WI38 (cell line): ENCODE data around the gene TRIM26.
A peak's percentile ranks its signal among the peaks of the same experiment; 100 is the strongest.
"Not testable (repeated sequence)": the region's sequence is repeated elsewhere in the genome, so short reads cannot be mapped to it uniquely, and the experiment has no call there.

Experiments used
- H3K4me3 ChIP-seq: 2 replicates; pipeline ENCODE4 v1.5.1; 2011; ENCODE audit warnings: low read depth, mild to moderate bottlenecking, control low read depth, low read length
- CTCF ChIP-seq: IDR thresholded peaks from 2 replicates; pipeline ENCODE4 v1.5.1; 2012; ENCODE audit warnings: low read depth, mild to moderate bottlenecking, control low read depth, low read length

TRIM26 gene

DNA sequence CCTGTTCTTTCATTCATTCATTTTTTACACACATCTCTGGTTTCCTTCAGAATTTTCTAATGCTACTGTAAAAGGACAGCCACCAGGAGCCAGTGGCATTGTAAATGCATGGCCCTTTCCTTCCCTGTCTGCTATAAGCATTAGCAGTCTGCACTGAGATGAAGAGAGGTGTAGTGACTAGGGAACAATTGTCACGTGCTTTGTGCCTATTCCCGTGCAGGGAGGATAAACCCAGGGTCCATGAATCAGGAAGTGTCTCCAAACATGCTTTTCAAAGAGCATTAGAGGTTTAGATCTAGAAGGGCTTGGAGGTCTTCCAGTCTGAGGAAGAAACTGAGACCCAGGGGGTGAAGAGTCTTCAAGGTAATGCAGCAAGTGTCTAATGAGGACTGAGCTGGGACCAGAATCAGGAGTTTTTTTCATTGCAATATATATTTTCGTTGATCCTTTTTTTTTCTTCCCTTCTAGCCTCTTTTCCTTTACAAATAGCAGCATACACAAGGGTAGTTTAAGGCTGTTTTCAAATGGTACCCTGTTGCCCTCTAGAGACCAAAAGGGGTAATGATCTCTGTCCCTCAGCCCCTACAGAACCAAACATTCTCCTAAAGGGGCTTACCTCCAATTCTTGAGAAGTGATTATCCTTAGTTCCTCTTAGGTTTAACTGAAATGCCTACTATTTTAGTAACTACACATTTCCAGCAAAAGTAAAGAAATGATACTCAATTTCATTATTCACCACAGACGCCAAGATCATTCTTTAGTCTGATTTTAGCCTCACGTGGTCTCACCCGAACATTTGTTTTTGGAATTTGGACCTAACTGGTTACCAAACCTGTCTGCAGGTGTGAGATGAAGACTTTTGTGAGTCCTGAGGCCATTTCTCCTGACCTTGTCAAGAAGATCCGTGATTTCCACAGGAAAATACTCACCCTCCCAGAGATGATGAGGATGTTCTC is 43.3 kb downstream of the TRIM26 start:
- peak; percentile 80 for TF ChIP-seq CTCF
- no peak overlapping the region for H3K4me3 ChIP-seq

GRCh38 chr6:30168741-30169140 is 44.5 kb downstream of the TRIM26 start:
- TF ChIP-seq CTCF: no peak
- no peak overlapping the region for H3K4me3 ChIP-seq

DNA sequence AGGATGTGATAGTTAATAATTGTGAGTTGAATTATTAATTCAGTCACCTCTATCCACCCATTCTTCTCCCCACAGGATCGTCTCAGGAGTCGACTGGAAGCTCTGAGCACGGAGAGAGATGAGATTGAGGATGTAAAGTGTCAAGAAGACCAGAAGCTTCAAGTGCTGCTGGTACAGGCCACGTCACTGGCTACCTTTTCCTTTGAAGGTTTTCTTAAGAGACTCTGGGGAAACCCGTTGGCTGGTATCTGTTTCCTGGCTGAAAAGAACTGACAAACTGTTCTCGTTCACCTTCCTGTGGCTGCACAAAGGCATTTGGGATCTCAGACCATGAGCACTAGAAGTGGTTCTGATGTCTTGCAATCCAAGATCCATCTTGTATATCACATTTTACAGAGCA is 46.1 kb downstream of the TRIM26 start:
- no peak overlapping the region for H3K4me3 ChIP-seq
- TF ChIP-seq CTCF: no peak

GRCh38 chr6:30165238-30165637 is 48.0 kb downstream of the TRIM26 start:
- H3K4me3 ChIP-seq: not testable (repeated sequence)

DNA sequence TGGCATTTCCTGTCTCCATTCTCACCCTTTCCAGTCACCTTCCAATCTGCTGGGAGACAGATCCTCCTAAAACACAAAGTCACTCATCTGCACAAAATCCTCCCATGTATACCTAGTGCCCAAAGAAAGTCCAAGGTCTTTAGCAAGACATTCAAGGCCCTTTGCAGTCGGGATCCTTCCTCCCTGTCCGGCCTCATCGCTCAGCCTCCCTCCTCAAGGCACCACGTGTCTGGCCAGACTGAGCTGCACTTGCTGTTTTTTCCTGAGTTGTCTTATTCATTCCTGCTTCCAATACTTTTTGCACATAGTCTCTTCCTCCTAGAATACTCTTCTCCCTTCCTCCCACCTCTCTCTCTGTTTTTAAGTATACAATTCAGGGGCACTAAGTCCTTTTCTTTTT is 48.5 kb downstream of the TRIM26 start:
- TF ChIP-seq CTCF: no peak
- H3K4me3 ChIP-seq: no peak overlapping the region

- no peak overlapping the region for H3K4me3 ChIP-seq
- TF ChIP-seq CTCF: no peak
Observed at GRCh38 chr6:30163918-30164654, 49.1 kb downstream of the TRIM26 start.

DNA sequence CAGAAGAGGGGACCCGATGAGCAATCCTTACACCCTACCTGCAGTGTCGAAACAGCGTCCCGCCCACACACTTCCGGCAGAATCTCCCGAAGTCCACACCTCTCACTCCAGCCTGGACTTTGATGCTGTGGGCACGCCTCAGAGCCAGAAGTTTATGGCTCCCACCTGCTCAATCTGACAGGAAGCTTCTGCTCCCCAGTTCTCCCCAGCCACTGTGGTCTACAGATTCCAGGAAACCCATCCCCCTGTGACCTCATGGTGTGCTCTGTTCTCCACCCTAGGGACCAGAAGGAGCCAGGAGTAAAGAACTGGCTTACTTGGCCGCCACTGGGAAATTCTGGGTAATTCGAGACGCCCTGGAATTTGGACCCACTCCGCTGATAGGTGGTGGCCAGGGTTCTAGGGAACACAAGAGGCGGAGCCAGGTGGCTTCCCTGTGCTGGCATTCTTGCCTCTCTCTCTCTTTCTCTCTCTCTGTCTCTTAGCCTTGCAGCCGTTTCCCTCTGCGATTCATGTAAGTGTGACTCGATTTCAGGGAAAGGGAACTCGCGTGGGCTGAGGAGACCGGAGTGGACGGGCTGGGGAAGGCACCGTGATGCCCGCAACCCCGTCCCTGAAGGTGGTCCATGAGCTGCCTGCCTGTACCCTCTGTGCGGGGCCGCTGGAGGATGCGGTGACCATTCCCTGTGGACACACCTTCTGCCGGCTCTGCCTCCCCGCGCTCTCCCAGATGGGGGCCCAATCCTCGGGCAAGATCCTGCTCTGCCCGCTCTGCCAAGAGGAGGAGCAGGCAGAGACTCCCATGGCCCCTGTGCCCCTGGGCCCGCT is 49.9 kb downstream of the TRIM26 start, which contains the start of gene TRIM15:
Gene TRIM15 (plus strand): TSS at position 457 of the 828 bp plus-strand sequence. CDS start 139 bp downstream, at position 596.
- TF ChIP-seq CTCF: no peak
- H3K4me3 ChIP-seq: no peak within 1 kb of the TSS
